Activated CD8-positive, alpha-beta memory T cell treated with anti-CD3 and anti-CD28 coated beads, Interleukin-2, amount 50 U/mL, for 4 hours (primary cell): ENCODE results near the gene CLEC7A.

Experiments
- DNase-seq: peaks from one replicate; pipeline ENCODE4 v3.0.0-alpha.2; 2020

Gene CLEC7A

GRCh38 chr12:10136637-10137205 is 6.7 kb upstream of the CLEC7A start:
- DNase-seq: no peak

DNA sequence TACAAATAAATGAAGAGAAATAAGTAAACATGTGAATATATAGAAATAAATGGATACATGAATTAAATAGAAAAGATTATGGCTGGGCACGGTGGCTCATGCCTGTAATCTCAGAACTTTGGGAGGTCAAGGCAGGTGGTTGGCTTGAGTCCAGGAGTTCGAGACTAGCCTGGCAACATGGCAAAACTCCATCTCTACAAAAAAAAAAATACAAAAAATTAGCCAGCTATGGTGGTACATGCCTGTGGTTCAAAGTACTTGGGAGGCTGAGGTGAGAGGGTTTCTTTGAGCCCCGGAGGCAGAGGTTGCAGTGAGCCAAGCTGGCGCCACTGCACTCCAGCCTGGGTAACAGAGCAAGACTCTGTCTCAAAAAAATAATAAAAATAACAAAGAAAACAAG is 5.1 kb upstream of the CLEC7A start:
- no peak for DNase-seq

- DNase-seq: no peak
These were observed 2.9 kb upstream of the CLEC7A start for GRCh38 chr12:10132850-10133370.

DNA sequence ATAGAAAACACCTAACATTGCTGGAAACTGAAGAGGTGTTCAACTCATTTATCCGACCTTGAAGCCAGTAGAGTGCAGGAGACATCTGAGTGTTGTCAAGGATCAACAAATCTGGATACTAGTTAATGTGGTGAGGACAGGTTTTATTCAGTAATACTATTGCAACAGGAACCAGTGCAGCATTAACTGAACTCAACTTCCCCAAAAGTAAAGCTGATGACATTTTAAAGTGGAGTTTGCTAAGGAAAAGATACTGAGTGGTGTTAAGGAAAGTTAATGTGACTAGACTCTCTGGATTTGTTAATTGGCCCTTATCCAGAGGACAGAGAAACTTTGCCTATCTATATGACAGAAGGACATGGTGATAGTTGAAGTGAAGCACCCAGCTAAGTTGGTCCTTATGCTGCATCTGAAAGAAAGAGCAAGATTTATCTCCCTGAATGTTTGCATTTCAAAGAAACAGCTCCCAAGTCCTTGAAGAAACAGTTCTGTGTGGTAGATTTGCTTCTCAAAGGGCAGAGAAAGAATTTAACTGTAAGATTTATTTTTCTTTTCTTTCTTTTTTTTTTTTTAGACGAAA is 1.2 kb upstream of the CLEC7A start:
- no peak for DNase-seq

GRCh38 chr12:10128687-10129086 is 1.3 kb downstream of the CLEC7A start:
- no peak for DNase-seq

- no peak for DNase-seq
These were observed 3.6 kb downstream of the CLEC7A start for GRCh38 chr12:10126413-10126812.

GRCh38 chr12:10122689-10123088 is 7.3 kb downstream of the CLEC7A start:
- DNase-seq: no peak

GRCh38 chr12:10121278-10121677 is 8.7 kb downstream of the CLEC7A start:
- DNase-seq: no peak

- DNase-seq: no peak
These were observed 10.9 kb downstream of the CLEC7A start for GRCh38 chr12:10119066-10119465.

- DNase-seq: no peak
These were observed 14.1 kb downstream of the CLEC7A start for GRCh38 chr12:10115890-10116289.

- DNase-seq: no peak
These were observed 14.7 kb downstream of the CLEC7A start for GRCh38 chr12:10115311-10115710.

DNA sequence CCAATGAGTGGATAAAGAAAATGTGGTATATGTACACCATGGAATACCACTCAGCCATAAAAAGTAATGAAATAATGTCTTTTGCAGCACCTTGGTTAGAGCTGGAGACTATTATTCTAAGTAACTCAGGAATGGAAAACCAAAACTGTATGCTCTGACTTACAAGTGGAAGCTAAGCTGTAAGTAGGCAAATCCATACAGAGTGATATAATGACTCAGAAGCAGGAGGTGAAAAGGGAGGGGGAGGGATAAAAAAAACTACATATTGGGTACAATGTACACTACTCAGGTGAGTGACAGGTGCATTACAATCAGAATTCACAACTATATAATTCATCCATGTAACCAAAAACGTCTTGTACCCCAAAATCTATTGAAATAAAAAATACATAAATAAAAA is 16.1 kb downstream of the CLEC7A start:
- DNase-seq: no peak

GRCh38 chr12:10113075-10113474 is 16.9 kb downstream of the CLEC7A start:
- no peak for DNase-seq

DNA sequence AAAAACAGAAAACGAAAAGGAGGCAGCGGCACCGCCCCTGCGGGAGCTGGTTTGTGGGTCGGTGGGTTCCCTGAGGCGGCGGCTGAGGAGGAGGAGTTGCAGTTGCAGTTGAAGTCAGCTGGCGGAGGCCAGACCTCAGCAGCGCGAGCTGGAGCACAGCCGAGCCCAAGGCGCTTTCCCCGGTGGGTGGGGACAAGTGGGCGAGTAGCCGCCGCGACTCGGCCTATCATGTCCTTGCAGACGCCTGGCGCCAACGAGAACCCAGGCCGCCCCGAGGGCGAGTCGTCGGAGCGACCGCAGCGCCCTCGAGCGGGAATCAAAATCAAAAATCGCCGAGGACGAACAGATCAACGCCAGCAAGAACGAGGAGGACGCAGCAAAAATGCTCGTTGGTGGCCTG is 18.5 kb downstream of the CLEC7A start:
- no peak for DNase-seq

GRCh38 chr12:10110256-10110844 is 19.6 kb downstream of the CLEC7A start:
- DNase-seq: no peak

DNA sequence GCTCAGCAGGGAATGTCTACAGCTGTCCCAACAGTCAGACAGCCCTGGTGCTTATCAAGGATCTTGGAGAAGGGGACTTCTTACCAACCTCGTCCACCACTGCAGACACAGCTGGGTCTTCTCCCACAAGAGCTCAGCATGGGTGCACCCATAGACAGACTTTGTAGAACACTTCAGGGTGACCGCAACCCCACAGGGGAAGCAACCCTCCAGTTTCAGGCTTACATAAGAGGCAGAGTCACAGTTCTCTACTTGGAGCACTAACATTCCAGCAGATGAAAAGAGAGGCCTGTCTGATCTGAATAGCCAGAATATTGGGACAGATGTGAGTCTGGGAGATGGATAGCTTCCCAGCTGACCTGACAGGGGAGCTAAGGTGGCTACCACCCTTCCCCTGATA is 27.7 kb downstream of the CLEC7A start:
- no peak for DNase-seq

- no peak for DNase-seq
These were observed 28.3 kb downstream of the CLEC7A start for GRCh38 chr12:10101648-10102220.

- no peak for DNase-seq
These were observed 28.9 kb downstream of the CLEC7A start for GRCh38 chr12:10101042-10101579.

- no peak for DNase-seq
These were observed 31.2 kb downstream of the CLEC7A start, which contains the start of gene CLEC1A for GRCh38 chr12:10098791-10099190. Gene CLEC1A (minus strand): TSS chr12:10098985. CDS start chr12:10098922, 63 bp downstream.

DNA sequence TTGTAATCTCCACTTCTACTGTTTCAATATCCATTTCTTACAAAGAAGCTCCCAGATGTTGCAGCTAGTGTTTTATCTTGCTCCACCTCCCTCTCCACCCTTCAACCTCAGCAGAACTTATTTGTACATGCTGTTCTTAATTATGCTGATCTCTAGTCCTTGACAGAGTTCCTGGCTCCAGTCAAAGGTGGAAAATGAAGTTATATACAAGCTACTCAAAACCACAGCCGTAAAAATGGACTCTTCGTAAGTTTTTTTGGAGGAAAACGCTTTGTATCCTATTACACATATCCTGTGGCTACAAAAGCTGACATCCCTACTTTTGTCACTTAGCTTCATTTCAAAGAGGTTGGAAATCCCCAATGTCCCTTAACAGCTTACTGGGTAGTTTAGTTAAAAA is 32.5 kb downstream of the CLEC7A start:
- no peak for DNase-seq

- no peak for DNase-seq
These were observed 34.0 kb downstream of the CLEC7A start for GRCh38 chr12:10095971-10096370.

GRCh38 chr12:10094646-10095395 is 35.2 kb downstream of the CLEC7A start:
- no peak for DNase-seq
